ENCODE data around the gene UBE2D2. TPM values are rescaled to one million over a fixed set of nuclear protein-coding genes. Genes with fewer than 3 reads are reported as not detected.
"Not testable (repeated sequence)": the region's sequence is repeated elsewhere in the genome, so short reads cannot be mapped to it uniquely, and the experiment has no call there.

UBE2D2 gene
- total RNA-seq, 1 donor from 2014 or later: 275 TPM

DNA sequence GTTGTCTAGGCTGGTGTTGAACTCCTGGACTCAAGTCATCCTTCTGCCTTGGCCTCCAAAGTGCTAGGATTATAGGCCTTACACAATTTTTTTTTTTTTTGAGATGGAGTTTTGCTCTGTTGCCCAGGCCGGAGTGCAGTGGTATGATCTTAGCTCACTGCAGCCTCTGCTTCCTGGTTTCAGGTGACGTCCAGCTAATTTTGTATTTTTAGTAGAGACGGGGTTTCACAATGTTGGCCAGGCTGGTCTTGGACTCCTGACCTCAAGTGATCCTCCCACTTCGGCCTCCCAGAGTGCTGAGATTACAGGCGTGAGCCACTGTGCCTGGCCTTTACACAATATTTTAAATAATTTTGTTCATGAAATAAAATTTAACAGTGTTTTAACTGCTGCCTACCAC, 21.0 kb downstream of the UBE2D2 start:
- H3K27ac Mint-ChIP-seq; DNase-seq; H3K4me3 Mint-ChIP-seq; H3K27me3 Mint-ChIP-seq; H3K9me3 Mint-ChIP-seq; intact Hi-C loops (cut with micrococcal nuclease): not testable (repeated sequence)
- H3K4me1 Mint-ChIP-seq: peaks cover 30% of the 10 kb centered on the region
- peaks cover 30% of the 10 kb centered on the region for H3K36me3 Mint-ChIP-seq (ENCODE audit: low read depth)

DNA sequence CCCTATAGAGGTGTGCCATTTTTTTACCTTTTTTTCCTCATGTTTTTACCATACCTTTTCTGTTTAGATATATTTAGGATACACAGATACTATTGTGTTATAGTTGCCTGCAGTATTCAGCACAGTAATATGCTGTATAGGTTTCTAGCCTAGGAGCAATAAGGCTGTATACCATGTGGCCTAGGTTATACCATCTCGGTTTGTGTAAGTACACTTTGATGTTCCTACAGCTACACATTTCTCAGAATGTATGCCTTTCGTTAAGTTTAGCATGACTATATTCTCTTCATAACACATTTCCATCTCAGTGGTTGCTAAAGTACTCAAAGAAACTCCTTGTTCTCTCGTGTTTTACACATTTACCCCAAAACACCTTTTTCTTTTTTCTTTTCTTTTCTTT, 23.0 kb downstream of the UBE2D2 start:
- no peaks in the 10 kb centered on the region for H3K27me3 Mint-ChIP-seq
- H3K4me3 Mint-ChIP-seq: no peak overlapping the region
- no peak for DNase-seq
- intact Hi-C loops (cut with micrococcal nuclease): no loop called here
- peaks cover 27% of the 10 kb centered on the region for H3K4me1 Mint-ChIP-seq
- H3K9me3 Mint-ChIP-seq: no peaks in the 10 kb centered on the region
- peak overlapping the region; percentile 49 for H3K27ac Mint-ChIP-seq
- peaks cover 35% of the 10 kb centered on the region for H3K36me3 Mint-ChIP-seq (ENCODE audit: low read depth)

DNA sequence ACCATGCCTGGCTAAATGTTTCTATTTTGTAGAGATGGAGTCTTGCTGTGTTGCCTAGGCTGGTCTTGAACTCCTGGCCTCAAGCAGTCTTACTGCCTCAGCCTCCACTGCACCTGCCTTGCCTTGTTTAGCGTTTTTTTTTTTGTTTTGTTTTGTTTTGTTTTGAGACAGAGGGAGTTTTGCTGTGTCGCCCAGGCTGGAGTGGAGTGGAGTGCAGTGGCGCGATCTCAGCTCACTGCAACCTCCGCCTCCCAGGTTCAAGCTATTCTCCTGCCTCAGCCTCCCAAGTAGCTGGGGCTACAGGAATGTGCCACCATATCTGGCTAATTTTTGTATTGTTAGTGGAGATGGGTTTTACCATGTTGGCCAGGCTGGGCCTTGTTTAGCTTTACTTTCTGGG, 27.0 kb downstream of the UBE2D2 start:
- H3K4me3 Mint-ChIP-seq; intact Hi-C loops (cut with micrococcal nuclease); H3K9me3 Mint-ChIP-seq; H3K27me3 Mint-ChIP-seq; DNase-seq: not testable (repeated sequence)
- H3K4me1 Mint-ChIP-seq: peaks cover 32% of the 10 kb centered on the region
- H3K27ac Mint-ChIP-seq: peak overlapping the region; percentile 13
- peaks cover 34% of the 10 kb centered on the region for H3K36me3 Mint-ChIP-seq (ENCODE audit: low read depth)

DNA sequence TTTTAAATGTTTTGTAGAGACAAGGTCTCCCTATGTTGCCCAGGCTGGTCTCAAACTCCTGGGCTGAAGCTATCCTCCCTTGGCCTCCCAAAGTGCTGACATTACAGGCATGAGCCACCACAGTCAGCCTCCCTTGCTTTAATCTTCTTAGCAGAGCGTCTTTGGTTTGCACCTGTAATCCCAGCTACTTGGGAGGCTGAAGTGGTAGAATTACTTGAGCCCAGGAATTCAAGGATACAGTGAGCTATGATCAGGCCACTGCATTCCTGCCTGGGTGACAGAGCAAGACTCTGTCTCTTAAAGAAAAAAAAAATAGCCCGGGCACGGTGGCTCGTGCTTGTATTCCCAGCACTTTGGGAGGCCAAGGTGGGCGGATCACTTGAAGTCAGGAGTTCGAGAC, 27.8 kb downstream of the UBE2D2 start:
- DNase-seq: no peak
- Mint-ChIP-seq H3K27me3 (no peaks in the 10 kb centered on the region), H3K9me3 (no peaks in the 10 kb centered on the region), H3K4me3 (no peak overlapping the region), H3K4me1 (peaks cover 28% of the 10 kb centered on the region), H3K27ac (peak overlapping the region; percentile 65), H3K36me3 (ENCODE audit: low read depth) (peaks cover 34% of the 10 kb centered on the region)
- intact Hi-C loops (cut with micrococcal nuclease): no loop called here

DNA sequence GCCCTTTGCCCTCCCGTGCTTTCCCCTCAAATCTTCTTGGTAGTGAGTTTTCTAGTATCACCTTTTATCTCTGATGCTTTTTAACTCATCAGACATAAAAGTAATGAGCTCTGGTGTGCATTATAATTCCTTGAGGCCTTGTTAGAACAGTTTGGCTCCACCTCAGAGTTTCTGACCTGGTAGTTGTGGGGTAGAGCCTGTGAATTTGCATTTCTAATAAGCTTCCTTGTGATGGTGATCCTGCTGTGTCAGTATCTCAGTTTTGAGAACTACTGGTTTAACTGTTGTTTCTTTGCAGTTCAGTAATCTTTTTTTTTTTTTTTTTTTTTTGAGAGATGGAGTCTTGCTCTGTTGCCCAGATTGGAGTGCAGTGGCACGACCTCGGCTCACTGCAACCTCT, 31.1 kb downstream of the UBE2D2 start:
- no peaks in the 10 kb centered on the region for H3K27me3 Mint-ChIP-seq
- H3K9me3 Mint-ChIP-seq: no peaks in the 10 kb centered on the region
- H3K4me1 Mint-ChIP-seq: peaks cover 27% of the 10 kb centered on the region
- H3K27ac Mint-ChIP-seq: peak overlapping the region; percentile 29
- H3K4me3 Mint-ChIP-seq: no peak overlapping the region
- intact Hi-C loops (cut with micrococcal nuclease): no loop called here
- peaks cover 40% of the 10 kb centered on the region for H3K36me3 Mint-ChIP-seq (ENCODE audit: low read depth)
- DNase-seq: no peak

DNA sequence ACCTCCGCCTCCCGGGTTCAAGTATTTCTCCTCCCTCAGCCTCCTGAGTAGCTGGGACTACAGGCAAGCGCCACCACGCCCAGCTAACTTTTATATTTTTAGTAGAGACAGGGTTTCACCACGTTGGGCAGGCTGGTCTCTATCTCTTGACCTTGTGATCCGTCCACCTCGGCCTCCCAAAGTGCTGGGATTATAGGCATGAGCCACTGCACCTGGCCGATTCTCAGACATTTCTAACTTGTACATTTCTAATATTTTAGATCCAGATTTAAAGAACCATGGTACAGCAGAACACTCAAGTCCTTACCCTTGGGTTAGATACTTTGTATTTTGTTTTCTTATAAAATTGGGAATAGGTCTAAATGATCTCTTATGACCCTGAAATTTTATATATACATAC, 31.9 kb downstream of the UBE2D2 start:
- Mint-ChIP-seq H3K4me1 (peaks cover 27% of the 10 kb centered on the region), H3K36me3 (ENCODE audit: low read depth) (peaks cover 38% of the 10 kb centered on the region)
- H3K9me3 Mint-ChIP-seq; H3K4me3 Mint-ChIP-seq; DNase-seq; H3K27ac Mint-ChIP-seq; H3K27me3 Mint-ChIP-seq; intact Hi-C loops (cut with micrococcal nuclease): not testable (repeated sequence)

DNA sequence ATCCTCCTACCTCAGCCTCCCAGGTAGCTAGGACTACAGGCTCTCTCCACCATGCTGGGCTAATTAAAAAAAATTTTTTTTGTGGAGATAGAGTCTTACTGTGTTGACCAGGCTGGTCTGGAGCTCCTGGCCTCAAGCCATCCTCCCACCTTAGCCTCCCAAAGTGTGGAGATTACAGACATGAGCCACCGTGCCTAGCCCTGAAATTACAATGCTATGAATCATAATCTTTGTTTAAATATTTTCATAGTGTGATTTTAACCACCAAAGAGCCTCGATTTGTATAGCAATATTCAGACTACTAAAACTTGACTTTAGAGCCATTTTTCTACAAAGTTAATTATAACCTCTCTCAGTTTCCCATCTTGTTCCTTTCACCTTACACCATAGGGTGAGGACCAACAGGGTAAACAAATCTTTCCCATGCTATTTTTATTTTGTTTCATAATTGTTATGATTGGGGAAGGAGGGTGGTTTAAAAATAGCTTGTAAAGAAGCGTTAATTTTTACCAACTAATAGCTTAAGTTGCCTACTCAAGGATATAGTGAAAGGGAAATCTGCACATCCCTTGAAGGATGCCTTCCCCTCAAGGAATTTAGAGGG, 32.7 kb downstream of the UBE2D2 start:
- Mint-ChIP-seq H3K9me3 (no peaks in the 10 kb centered on the region), H3K4me3 (no peak overlapping the region), H3K4me1 (peaks cover 25% of the 10 kb centered on the region), H3K27me3 (no peaks in the 10 kb centered on the region), H3K36me3 (ENCODE audit: low read depth) (peaks cover 34% of the 10 kb centered on the region), H3K27ac (peak overlapping the region; percentile 11)
- no peak for DNase-seq
- intact Hi-C loops (cut with micrococcal nuclease): no loop called here

DNA sequence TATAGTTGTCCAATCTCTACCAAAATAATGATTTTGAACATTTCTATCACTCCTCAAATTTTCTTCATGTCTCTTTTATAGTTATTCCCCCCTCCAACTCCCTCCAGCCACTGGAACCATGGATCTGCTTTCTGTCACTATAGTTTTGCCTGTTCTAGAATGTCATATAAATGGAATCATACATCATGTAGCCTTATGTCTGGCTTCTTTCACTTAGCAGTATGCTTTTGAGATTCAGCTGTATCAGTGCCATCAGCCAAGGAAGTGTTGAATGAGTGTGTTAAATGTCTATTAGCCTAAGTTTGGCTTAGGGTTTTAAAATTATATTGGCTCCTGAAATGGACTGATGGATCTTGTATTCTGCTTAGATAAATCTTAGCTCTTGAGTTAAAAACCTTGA, 36.0 kb downstream of the UBE2D2 start:
- H3K27me3 Mint-ChIP-seq: no peaks in the 10 kb centered on the region
- intact Hi-C loops (cut with micrococcal nuclease): loop anchor here (2.0 to 5.0 kb wide), 2 partner anchors 16 to 35 kb away; partner anchors contain the start of gene UBE2D2
- peaks cover 19% of the 10 kb centered on the region for H3K4me1 Mint-ChIP-seq
- H3K36me3 Mint-ChIP-seq (ENCODE audit: low read depth): peaks cover 41% of the 10 kb centered on the region
- peak overlapping the region; percentile 15 for H3K27ac Mint-ChIP-seq
- no peaks in the 10 kb centered on the region for H3K9me3 Mint-ChIP-seq
- H3K4me3 Mint-ChIP-seq: no peak overlapping the region
- no peak for DNase-seq

DNA sequence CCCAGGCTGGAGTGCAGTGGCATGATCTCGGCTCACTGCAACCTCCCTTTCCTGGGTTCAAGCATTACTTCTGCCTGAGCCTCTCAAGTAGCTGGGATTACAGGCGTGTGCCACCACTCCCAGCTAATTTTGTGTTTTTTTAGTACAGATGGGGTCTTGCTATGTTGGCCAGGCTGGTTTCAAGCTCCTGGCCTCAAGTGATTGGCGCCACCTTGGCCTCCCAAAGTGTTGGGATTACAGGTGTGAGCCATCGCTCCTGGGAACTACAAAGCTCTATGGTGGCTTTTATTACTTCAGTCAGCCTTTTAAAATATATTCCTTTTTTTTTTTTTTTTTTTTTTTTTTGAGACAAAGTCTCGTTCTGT, 37.4 kb downstream of the UBE2D2 start:
- H3K36me3 Mint-ChIP-seq (ENCODE audit: low read depth): peaks cover 45% of the 10 kb centered on the region
- peaks cover 16% of the 10 kb centered on the region for H3K4me1 Mint-ChIP-seq
- not testable (repeated sequence) for H3K4me3 Mint-ChIP-seq, H3K9me3 Mint-ChIP-seq, H3K27ac Mint-ChIP-seq, H3K27me3 Mint-ChIP-seq, DNase-seq
- intact Hi-C loops (cut with micrococcal nuclease): loop anchor here (5.0 kb wide), 1 partner anchor 36 kb away; the partner anchor contains the start of gene UBE2D2

DNA sequence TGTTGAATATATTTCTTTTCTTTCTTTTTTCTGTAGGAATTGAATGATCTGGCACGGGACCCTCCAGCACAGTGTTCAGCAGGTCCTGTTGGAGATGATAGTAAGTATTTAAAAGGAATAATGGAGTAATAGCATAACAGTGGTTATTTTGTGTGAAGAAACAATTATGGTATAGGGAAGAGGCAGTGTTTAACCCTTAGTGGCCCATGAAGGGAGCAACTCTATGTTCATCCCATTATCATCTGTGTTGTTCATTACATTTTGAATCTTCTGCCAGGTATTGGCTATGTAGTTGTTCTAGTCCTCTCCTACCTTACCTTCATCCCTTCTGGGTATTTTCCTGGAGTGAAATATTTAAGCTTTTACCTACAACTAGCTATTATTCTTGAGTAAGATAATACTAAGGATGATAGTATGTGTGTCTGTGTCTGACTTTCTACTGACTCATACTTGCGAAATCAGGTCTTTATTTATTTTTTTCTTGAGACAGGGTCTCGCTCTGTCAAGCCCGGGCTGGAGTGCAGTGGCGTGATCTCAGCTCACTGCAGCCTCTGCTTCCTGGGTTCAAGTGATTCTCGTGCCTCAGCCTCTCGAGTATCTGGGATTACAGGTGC, 39.3 kb downstream of the UBE2D2 start:
- H3K27ac Mint-ChIP-seq: no peak overlapping the region
- H3K36me3 Mint-ChIP-seq (ENCODE audit: low read depth): peaks cover 37% of the 10 kb centered on the region
- H3K27me3 Mint-ChIP-seq: no peaks in the 10 kb centered on the region
- no peak overlapping the region for H3K4me3 Mint-ChIP-seq
- no peak for DNase-seq
- H3K9me3 Mint-ChIP-seq: no peaks in the 10 kb centered on the region
- H3K4me1 Mint-ChIP-seq: peaks cover 12% of the 10 kb centered on the region
- intact Hi-C loops (cut with micrococcal nuclease): no loop called here

DNA sequence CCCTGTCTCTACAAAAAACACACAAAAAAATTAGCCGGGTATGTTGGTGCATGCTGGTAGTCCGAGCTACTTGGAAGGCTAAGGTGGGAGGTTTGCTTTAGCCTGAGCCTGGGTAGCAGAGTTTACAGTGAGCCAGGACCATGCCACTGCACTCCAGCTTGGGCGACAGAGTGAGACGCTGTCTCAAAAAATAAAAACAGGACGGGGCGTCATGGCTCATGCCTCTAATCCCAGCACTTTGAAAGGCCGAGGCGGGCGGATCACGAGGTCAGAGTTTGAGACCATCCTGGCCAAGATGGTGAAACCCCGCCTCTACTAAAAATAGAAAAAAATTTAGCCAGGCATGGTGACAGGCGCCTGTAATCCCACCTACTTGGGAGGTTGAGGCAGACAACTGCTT, 40.3 kb downstream of the UBE2D2 start:
- H3K4me3 Mint-ChIP-seq: no peak overlapping the region
- no peaks in the 10 kb centered on the region for H3K9me3 Mint-ChIP-seq
- peaks cover 39% of the 10 kb centered on the region for H3K36me3 Mint-ChIP-seq (ENCODE audit: low read depth)
- DNase-seq: no peak
- peaks cover 14% of the 10 kb centered on the region for H3K4me1 Mint-ChIP-seq
- intact Hi-C loops (cut with micrococcal nuclease): no loop called here
- no peak overlapping the region for H3K27ac Mint-ChIP-seq
- H3K27me3 Mint-ChIP-seq: no peaks in the 10 kb centered on the region

DNA sequence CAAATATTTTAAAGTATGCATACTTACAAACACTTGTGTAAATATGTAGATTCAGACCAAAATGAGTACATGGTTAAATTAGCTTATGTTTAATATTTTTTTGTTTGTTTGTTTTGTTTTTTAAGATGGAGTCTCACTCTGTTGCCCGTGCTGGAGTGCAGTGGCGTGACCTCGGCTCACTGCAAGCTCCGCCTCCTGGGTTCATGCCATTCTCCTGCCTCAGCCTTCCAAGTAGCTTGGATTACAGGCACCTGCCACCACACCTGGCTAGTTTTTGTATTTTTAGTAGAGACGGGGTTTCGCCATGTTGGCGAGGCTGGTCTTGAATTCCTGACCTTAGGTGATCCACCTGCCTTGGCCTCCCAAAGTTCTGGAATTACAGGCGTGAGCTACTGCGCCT, 40.8 kb downstream of the UBE2D2 start:
- H3K27me3 Mint-ChIP-seq; H3K9me3 Mint-ChIP-seq; DNase-seq; intact Hi-C loops (cut with micrococcal nuclease); H3K27ac Mint-ChIP-seq; H3K4me3 Mint-ChIP-seq: not testable (repeated sequence)
- Mint-ChIP-seq H3K4me1 (peaks cover 14% of the 10 kb centered on the region), H3K36me3 (ENCODE audit: low read depth) (peaks cover 39% of the 10 kb centered on the region)

DNA sequence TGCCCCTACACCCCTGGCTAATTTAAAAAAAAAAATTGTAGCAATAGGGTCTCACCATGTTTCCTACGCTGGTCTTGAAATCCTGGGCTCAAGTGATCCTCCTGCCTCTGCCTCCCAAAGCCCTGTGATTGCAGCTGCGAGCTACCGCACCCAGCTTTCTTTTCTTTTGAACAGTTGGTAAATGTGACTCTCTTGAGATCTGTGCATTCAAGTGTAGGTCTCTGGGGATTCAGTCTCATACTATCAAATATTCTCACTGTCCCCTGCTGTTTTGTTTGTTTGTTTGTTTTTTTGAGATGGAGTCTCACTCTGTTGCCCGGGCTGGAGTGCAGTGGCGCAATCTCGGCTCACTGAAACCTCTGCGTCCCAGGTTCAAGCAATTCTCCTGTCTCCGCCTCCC, 44.7 kb downstream of the UBE2D2 start:
- H3K4me1 Mint-ChIP-seq: peaks cover 9% of the 10 kb centered on the region
- DNase-seq: no peak
- H3K27me3 Mint-ChIP-seq: no peaks in the 10 kb centered on the region
- H3K4me3 Mint-ChIP-seq: no peak overlapping the region
- peak overlapping the region; percentile 34 for H3K27ac Mint-ChIP-seq
- peaks cover 28% of the 10 kb centered on the region for H3K36me3 Mint-ChIP-seq (ENCODE audit: low read depth)
- H3K9me3 Mint-ChIP-seq: no peaks in the 10 kb centered on the region
- intact Hi-C loops (cut with micrococcal nuclease): no loop called here

DNA sequence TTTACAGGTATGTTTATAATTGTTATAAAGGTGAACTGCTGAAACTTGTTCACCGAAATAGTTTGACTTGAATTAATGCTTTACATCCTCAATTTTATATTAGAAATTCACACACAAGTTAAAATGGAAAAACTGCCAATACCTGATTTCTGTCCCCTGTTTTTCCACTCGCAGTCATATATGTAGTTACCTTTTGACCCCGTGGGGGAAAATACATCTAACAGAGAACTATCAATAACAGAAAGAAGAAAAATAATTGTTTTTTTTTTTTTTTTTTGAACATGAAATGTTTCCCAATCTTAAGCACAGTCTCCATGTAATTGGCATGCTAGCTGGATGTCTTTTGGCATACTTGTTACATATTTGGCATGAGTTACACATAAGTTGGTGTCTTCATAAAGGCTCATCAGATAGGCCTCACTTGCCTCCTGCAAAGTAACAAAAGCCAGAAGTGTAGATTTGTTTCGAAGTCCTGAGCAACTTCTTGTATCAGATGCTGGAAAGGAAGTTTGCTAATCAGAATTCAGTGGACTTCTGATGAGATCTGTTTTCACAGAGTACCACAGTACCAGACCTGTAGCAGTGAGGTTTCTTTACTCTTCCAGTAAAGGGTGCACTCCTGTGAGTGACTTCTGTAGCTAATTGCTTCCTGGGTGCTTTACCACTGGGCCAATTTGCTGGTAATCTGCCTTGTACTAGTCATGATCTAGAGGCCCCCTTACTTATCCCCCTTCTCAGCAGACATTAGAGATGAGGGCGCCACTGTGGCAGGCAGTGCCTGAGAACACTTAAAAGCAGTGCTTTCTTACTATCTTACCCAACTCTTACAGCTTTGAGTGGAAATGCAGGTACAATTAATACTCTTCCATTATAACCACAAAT, 50.8 kb downstream of the UBE2D2 start:
- Mint-ChIP-seq H3K27ac (peak overlapping the region; percentile 71), H3K4me1 (peaks cover 15% of the 10 kb centered on the region), H3K36me3 (ENCODE audit: low read depth) (peaks cover 22% of the 10 kb centered on the region), H3K4me3 (no peak overlapping the region), H3K27me3 (no peaks in the 10 kb centered on the region), H3K9me3 (no peaks in the 10 kb centered on the region)
- intact Hi-C loops (cut with micrococcal nuclease): loop anchor here (2.0 kb wide), 1 partner anchor 15 kb away; no protein-coding TSS in a partner anchor
- DNase-seq: no peak
